GM21423 (cell line): ENCODE results near the gene TM9SF1.

Source experiments
- ATAC-seq: cut with Tn5 transposase; IDR thresholded peaks from one replicate; pipeline ENCODE4 v1.9.1; 2021; ENCODE audit warnings: mild to moderate bottlenecking, moderate library complexity; ENCODE audit not compliant: unreplicated experiment

TM9SF1 gene, protein sequence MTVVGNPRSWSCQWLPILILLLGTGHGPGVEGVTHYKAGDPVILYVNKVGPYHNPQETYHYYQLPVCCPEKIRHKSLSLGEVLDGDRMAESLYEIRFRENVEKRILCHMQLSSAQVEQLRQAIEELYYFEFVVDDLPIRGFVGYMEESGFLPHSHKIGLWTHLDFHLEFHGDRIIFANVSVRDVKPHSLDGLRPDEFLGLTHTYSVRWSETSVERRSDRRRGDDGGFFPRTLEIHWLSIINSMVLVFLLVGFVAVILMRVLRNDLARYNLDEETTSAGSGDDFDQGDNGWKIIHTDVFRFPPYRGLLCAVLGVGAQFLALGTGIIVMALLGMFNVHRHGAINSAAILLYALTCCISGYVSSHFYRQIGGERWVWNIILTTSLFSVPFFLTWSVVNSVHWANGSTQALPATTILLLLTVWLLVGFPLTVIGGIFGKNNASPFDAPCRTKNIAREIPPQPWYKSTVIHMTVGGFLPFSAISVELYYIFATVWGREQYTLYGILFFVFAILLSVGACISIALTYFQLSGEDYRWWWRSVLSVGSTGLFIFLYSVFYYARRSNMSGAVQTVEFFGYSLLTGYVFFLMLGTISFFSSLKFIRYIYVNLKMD

GRCh38 chr14:24195186-24196070 lies at the start of gene TM9SF1:
TSS of gene TM9SF1 (minus strand) at chr14:24195441. CDS start at chr14:24195019, 422 bp downstream.
- peak; percentile 84 for ATAC-seq

DNA sequence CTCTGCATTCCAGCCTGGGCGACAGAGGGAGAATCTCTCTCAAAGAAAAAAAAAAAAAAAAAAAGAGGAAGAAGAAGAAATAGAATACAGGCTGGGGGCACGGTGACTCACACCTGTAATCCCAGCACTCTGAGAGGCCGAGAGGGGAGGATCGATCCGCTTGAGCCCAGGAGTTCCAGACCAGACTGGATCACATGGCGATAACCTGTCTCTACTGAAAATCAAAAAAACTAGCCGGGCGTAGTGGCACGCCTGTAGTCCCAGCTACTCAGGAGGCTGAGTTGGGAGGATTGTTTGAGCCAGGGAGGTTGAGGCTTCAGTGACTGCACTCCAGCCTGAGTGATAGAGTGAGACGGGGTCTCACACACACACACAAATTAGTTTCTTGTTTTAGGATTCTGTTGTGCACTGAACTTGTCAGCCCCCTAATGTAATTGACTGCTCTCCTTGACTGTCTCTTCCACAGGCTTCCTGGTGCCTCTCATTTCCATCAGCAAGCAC lies 48.1 kb upstream of the TM9SF1 start:
- no peak for ATAC-seq

DNA sequence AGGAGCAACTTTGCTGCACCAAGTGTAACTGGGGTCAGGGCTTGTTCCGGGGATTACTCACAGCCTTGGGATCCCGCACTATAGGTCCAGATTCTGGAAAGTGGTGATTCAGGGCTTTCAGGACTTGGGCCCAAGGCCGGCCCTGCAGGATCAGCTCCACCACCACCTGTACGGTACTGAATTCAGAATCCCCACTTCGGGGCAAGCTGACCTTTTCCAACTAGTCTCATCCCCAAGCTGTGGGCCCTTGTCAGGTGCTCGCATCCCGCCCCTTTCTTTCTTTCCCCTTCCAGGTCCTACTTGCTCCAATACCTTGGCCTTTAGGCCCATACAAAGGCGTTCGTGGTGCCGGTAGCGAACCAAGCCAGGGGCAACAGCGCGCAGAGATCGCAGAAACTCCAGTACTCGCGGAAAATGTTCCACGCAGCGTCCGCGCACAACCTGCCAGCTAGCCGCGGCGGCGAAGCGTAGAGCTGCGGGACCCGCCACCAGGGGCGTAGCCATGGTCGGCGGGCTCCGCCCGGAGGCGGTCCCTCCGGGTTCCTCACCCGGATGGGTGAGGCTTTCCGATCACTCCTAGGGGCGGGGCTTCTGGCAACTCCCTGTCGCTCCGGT lies 46.7 kb upstream of the TM9SF1 start:
- peak; percentile 80 for ATAC-seq

GRCh38 chr14:24240110-24240918 lies 45.1 kb upstream of the TM9SF1 start:
- no peak for ATAC-seq

GRCh38 chr14:24238527-24239037 lies 43.3 kb upstream of the TM9SF1 start:
- ATAC-seq, result no peak

DNA sequence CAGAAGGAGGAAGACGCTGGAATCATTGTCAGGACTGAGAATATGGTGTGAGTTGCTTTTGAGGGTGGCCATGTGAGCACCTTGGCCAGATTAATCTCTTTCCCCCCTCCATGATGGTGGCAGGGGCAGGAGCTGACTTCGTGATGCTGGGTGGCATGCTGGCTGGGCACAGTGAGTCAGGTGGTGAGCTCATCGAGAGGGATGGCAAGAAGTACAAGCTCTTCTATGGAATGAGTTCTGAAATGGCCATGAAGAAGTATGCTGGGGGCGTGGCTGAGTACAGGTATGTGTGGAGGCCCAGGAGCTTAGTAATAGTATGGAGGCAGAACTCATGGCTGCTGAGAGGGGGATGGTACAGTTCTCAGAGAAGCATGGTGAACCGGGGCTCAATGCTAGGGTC lies 42.9 kb upstream of the TM9SF1 start:
- ATAC-seq, result no peak

DNA sequence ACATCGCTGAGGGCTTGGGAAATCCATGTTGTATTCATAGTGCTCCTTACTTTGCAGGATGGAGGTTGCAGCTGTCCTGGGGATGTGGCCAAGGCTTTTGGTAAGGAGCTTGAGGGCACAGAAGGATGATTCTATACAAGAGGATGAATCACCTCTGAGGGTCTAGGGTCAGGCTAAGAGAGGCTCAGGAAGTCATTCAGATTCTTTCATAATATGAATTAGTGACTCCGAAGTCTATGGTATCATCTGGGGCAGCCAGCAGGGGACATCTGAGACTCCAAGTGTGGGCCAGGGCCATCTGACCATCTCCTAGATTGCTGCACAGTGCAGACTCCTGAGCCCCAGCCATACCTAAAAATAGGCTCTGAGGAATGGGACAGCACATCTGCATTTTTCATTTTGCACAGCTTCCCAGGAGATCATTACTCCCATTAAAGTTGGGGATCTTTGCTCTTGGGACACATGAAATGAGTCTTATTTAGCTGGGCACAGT lies 42.3 kb upstream of the TM9SF1 start:
- no peak for ATAC-seq

DNA sequence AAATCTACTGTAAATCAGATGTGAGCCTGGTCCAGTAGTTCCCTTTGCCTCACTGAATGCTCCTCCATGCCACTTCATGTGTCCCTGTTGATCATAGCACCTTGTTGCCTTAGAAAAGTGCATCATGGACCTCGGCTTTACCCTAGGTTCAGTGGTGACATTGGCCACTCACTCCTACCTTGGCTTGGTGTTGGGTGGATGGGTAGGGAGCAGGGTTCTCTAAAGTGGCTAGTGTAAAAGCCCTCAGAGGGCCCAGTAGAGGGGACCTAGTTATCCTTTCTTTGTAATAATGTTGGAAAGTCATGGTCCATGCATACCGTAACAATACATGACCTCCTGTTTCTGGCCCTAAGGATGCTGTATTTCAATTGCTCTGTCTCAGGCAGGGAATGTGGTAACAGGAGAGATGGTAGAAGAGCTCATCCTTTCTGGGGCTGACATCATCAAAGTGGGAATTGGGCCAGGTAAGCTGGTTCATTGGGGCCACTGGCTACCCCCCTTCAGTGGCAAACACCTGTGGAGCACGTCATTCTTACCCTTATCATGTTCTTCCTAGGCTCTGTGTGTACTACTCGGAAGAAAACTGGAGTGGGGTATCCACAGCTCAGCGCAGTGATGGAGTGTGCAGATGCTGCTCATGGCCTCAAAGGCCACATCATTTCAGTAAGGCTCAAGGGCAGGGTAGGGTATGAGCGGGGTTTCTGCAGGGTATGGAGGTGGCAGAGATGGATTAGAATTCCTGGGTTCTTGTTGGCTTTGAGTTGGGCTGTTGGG lies 41.6 kb upstream of the TM9SF1 start:
- no peak for ATAC-seq

- ATAC-seq, result no peak
Observed at GRCh38 chr14:24235804-24236688, 40.8 kb upstream of the TM9SF1 start.

DNA sequence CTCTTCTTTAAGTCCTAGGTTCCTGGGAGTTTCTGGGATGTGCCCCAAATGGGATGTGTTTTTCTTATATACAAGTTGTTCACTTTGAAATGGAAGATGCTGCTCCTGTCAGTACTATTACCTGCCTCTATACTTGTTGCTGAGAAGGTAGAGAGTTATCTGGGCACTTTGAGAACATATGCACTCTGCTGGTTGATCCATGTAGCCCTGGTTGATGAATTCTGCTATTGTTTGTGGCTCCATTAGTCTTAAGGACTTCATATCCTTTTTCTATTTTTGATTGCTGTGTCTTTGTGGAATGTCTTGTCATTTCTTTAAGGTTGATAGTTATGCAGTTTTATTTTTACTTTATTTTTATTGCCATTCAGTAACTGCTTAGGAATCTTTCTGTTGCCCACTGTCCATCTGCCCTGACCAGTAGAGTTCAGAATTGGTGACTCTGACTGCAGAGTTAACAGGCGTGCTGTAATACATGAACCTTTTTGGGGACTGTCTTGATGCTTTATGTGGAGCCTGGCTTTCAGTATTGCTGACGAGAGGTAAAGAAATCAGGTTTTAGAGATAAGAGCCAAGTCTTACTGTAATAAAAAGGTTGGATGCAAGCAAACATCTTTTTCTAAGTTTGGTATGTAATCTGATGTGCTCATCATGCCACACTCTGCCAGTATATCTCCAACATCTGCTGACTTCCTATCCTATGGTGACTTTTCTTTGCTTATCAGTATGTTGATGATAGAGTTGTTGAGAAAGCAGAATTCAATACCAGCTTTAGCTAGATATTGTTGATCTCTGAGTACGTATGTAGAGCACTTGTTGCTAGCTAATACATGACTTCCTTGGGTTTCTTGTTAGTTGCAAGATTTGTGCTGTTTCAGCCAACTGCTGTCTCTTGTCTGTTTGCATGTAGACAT lies 39.1 kb upstream of the TM9SF1 start:
- no peak for ATAC-seq

DNA sequence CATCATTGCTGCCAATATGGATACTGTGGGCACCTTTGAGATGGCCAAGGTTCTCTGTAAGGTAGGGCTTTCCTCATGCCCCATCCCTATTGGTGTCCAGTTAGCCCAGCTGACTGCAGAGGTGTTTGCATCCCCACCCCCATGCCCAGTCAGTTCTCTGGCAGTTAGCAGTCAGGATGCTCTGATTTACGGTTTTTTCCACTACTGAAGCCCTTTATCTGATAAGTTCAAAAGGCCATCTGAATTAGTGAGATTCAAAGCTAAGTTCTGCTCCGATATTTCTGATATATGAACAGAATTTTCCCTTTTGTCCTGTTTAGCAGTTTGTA lies 38.3 kb upstream of the TM9SF1 start:
- ATAC-seq, result no peak

- ATAC-seq, result peak; percentile 57
Observed at GRCh38 chr14:24232645-24233537, 37.6 kb upstream of the TM9SF1 start, which contains the start of gene GMPR2. TSS of gene GMPR2 (plus strand) at chr14:24232929. CDS start at chr14:24233254, 325 bp downstream.

DNA sequence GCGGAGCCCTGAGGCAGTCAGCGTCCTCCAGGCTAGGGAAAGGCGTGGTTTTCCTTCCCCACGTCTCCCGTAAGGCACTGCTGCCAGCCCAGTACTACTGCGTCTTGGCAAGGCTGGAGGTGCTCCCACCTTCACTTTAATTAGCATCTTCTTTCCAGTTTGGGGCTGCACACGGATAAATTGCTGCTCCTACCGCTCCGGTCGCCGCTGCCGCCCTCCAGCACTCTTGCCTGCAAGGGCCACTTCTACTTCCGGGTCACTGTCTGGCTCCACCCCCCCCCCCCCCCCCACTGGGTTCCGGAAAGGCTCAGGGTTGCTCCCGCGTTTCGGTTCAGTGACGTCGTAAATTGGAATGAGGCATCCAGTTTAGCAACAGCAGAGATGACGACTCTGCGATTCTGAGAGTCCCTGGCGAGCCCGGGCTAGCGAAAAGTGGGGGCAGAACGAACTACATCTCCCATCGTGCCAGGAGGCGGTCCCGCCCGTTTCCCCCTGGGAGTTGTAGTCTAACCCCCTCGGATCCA lies 36.9 kb upstream of the TM9SF1 start, which contains the start of gene NEDD8:
TSS of gene NEDD8 (minus strand) at position 247 of the 524 bp plus-strand sequence. CDS start at position 147, 100 bp downstream.
- peak; percentile 81 for ATAC-seq

DNA sequence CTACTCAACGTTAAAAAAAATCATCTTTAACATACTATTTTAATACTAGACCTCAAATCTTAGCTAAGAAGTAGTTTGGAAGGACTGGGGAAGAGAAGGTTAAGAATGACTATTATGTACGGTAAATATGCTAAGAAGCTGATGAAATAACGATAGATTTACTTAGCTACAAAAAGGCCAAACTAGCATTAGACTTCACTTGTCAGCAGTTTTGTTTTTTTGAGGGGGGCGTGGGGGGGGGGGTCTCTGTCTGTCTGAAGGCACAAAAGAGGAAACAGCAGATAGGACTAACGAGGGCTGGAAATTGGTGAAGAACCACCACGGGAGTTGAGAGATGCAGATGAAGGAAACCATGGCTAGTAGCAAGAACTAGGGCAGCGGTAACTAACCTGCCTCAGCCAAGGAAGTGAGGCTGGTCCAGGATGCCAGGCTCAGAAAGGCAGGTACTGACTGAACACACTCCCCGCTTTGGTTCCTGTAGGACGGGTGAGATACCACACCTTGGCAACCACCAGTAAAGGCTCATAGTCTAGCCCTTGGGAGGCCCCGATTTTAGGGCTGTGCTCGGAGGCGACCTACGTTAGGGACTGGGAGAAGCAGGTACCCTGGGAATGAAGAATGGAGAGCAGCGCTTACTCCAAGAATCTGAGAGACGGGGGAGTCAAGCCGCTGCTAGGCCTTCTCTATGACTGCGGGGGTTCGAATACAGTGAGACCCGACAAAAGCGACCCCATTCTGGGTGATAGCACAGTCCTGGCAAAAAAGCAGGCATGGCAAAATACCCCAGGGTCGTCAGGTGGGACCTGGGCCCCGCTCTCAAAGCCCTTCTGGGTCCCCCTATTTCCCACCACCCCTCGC lies 36.3 kb upstream of the TM9SF1 start:
- ATAC-seq, result peak; percentile 5
